ENCODE results near the gene TMEM220. TPM values are rescaled to one million over a fixed set of nuclear protein-coding genes. Genes with fewer than 3 reads are reported as not detected.
A peak's percentile ranks its signal among the peaks of the same experiment; 100 is the strongest.
"Not testable (repeated sequence)": the region's sequence is repeated elsewhere in the genome, so short reads cannot be mapped to it uniquely, and the experiment has no call there.

The TMEM220 gene
- total and polyA plus RNA-seq, 2 experiments from 2014 or later = 3.1 to 7.8 TPM

GRCh38 chr17:10697092-10698081 lies 32.4 kb downstream of the TMEM220 start, which contains the start of the genes ADPRM and SCO1 (continued):
- TF ChIP-seq ZNF462 (CRISPR knock-in tag; IDR thresholded peaks at IDR 0.05) = no peak
- TF ChIP-seq REST (IDR thresholded peaks at IDR 0.05; ENCODE audit: unreplicated experiment) = no peak
- TF ChIP-seq NANOG (IDR thresholded peaks at IDR 0.05; ENCODE audit: borderline replicate concordance) = no peak
- TF ChIP-seq CREB1 (CRISPR knock-in tag; IDR thresholded peaks at IDR 0.05; ENCODE audit: low read depth) = peak; percentile 49
- peak; percentile 87 for TF ChIP-seq POLR2AphosphoS5 (IDR thresholded peaks at IDR 0.05; ENCODE audit: low read depth)
- no peak for TF ChIP-seq ZNF331 (CRISPR knock-in tag; IDR thresholded peaks at IDR 0.05; ENCODE audit: low read depth)
- no peak for TF ChIP-seq EZH2 (IDR thresholded peaks at IDR 0.05; ENCODE audit: low read depth, unreplicated experiment)
- no peak for TF ChIP-seq STAT1 (IDR thresholded peaks at IDR 0.05; ENCODE audit: unreplicated experiment)
- TF ChIP-seq ETS1 (IDR thresholded peaks at IDR 0.05) = peak; percentile 76
- no peak for TF ChIP-seq ZNF114 (CRISPR knock-in tag; IDR thresholded peaks at IDR 0.05)

- Histone ChIP-seq H3K36me3 (ENCODE audit: insufficient read depth) (peaks cover 40% of the 10 kb centered on the region), H3K4me2 (peak overlapping the region; percentile 82), H3K79me2 (replicated peaks; ENCODE audit: insufficient read depth) (peaks cover 75% of the 10 kb centered on the region), H3K4me3 (peak overlapping the region; percentile 58), H4K20me1 (replicated peaks; ENCODE audit: insufficient read depth) (peaks cover 26% of the 10 kb centered on the region)
- Mint-ChIP-seq H3K27ac (peak overlapping the region; percentile 95; the same call in 1 of the 2 replicates), H3K36me3 (ENCODE audit: low read depth) (peaks cover 49% of the 10 kb centered on the region), H3K4me3 (peak overlapping the region; percentile 94)
- not testable (repeated sequence) for H3F3A ChIP-seq (replicated peaks; ENCODE audit: low read depth); H3K4me1 Mint-ChIP-seq; H3K27me3 Mint-ChIP-seq (ENCODE audit: insufficient read depth, low read depth, poor library complexity); H3K4me1 ChIP-seq (ENCODE audit: insufficient read depth); H3K27ac ChIP-seq (ENCODE audit: low read depth); ATAC-seq; H2AFZ ChIP-seq; H3K9me2 ChIP-seq (ENCODE audit: insufficient read depth); DNase-seq (ENCODE audit: low spot score); H3K27me3 ChIP-seq (ENCODE audit: insufficient read depth); H3K9me3 Mint-ChIP-seq
Observed at GRCh38 chr17:10695875-10696407, 33.9 kb downstream of the TMEM220 start.

Measured in GM23338 (cell line).